GM23248 (cell line): ENCODE data around the gene MRGPRD.

ENCODE experiments used
- EZH2 ChIP-seq: fragments of 200-600 bp; sonication (generic); IDR thresholded peaks from 2 replicates; pipeline ENCODE4 v1.6.1; 2018; ENCODE audit warnings: antibody characterized with exemption, mild to moderate bottlenecking; ENCODE audit not compliant: insufficient read depth, poor library complexity, severe bottlenecking
- EZH2phosphoT487 ChIP-seq: fragments of 200-600 bp; sonication (generic); IDR thresholded peaks from 2 replicates; pipeline ENCODE4 v1.6.1; 2018; ENCODE audit warnings: antibody characterized with exemption, moderate library complexity, mild to moderate bottlenecking, low read depth; ENCODE audit not compliant: insufficient read depth

DNA sequence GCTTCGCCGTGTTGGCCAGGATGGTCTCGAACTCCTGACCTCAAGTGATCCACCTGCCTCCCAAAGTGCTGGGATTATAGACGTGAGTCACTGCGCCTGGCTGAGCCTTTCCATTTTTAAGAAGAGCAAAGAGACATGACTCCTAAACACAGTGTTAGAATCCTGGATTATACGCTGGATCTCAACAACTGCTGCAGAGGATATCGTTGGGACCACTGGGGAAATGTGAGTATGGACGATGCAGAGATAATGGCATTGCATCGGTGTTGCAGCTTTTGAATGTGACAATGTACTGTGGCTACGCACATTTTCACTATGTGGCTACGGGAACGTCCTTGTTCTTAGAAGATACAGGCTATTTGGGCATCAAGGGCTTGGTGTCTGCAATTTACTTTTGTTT, 26.0 kb upstream of the MRGPRD start:
- TF ChIP-seq EZH2 (no peak), EZH2phosphoT487 (no peak)
